Lung (tissue), 12 donors: ENCODE data around the gene SLC38A10. TPM values are rescaled to one million over a fixed set of nuclear protein-coding genes. Genes with fewer than 3 reads are reported as not detected.

ENCODE experiments used
- ATAC-seq: fragments of 200-7000 bp; cut with Tn5 transposase; one replicate; pipeline ENCODE4 v1.9.1; 2020; ENCODE audit warnings: moderate number of reproducible peaks; ENCODE audit not compliant: insufficient read depth, low FRiP score
- DNase-seq, 3 donors: peaks; one replicate each; pipeline ENCODE4 v3.0.0-alpha.2; 2013 to 2017
- H3K27ac ChIP-seq, 2 donors: one replicate each; pipeline ENCODE4 v1.5.1; 2013; ENCODE audit warnings: mild to moderate bottlenecking in 2 of 2, moderate library complexity in 2 of 2, control low read depth in 1 of 2, inconsistent platforms in 1 of 2, low read depth in 1 of 2, low read length in 1 of 2
- H3K27me3 ChIP-seq, 3 donors: one replicate each; pipeline ENCODE4 v1.5.1; 2013; ENCODE audit warnings: low read length in 2 of 3; ENCODE audit not compliant: control insufficient read depth in 3 of 3, insufficient read depth in 3 of 3
- H3K36me3 ChIP-seq, 4 donors: one replicate each; pipeline ENCODE4 v1.5.1; 2013; ENCODE audit warnings: low read length in 4 of 4, mild to moderate bottlenecking in 1 of 4, moderate library complexity in 1 of 4; ENCODE audit not compliant: control insufficient read depth in 4 of 4, insufficient read depth in 4 of 4
- H3K4me1 ChIP-seq, 5 donors: one replicate each; pipeline ENCODE4 v1.5.1; 2013; ENCODE audit warnings: low read length in 5 of 5, mild to moderate bottlenecking in 2 of 5, moderate library complexity in 1 of 5; ENCODE audit not compliant: control insufficient read depth in 5 of 5, insufficient read depth in 5 of 5
- H3K4me3 ChIP-seq: one replicate; pipeline ENCODE4 v1.5.1; 2013; ENCODE audit warnings: mild to moderate bottlenecking, control low read depth, moderate library complexity
- H3K9ac ChIP-seq, 2 donors: one replicate each; pipeline ENCODE4 v1.5.1; 2013; ENCODE audit warnings: low read length in 2 of 2, control low read depth in 1 of 2; ENCODE audit not compliant: insufficient read depth in 1 of 2
- H3K9me3 ChIP-seq, 4 donors: one replicate each; pipeline ENCODE4 v1.5.1; 2013; ENCODE audit warnings: low read length in 3 of 4, mild to moderate bottlenecking in 1 of 4, moderate library complexity in 1 of 4; ENCODE audit not compliant: control insufficient read depth in 4 of 4, insufficient read depth in 3 of 4
- CTCF ChIP-seq: IDR thresholded peaks from 2 replicates; pipeline ENCODE4 v1.5.1; 2012; ENCODE audit warnings: mild to moderate bottlenecking; ENCODE audit errors: control extremely low read depth, extremely low read depth
- whole genome bisulfite sequencing, 2 donors: extraction: QIAGEN DNeasy Blood & Tissue Kit; methylation state at CpG; one replicate each; pipeline ENCODE4 v1.1.7; 2013; 5-methylcytosine and 5-hydroxymethylcytosine counted together
- polyA plus RNA-seq, 2 donors: library from polyadenylated mRNA; stranded (reverse); fragments of 200-250 nt; gene quantifications; one replicate each; pipeline ENCODE4 v1.2.1, GENCODE V29; 2013
- total RNA-seq, 2 donors: library from RNA; depleted of rRNA in 1 of 2; stranded (reverse); fragments of >200 nt in 1 of 2; gene quantifications; one replicate each; pipeline ENCODE4 v1.2.1, GENCODE V29; 2014 to 2021
- donor health status: control.
- donor health status: control.
- donor health status: Bipolar disorder and iron deficiency.
- donor health status: healthy.
- donor health status: DM: yes; HTN: yes; CAD: no.

The SLC38A10 gene
- total and polyA plus RNA-seq, 4 donors: 56.0 to 127 (median 82.4) TPM

DNA sequence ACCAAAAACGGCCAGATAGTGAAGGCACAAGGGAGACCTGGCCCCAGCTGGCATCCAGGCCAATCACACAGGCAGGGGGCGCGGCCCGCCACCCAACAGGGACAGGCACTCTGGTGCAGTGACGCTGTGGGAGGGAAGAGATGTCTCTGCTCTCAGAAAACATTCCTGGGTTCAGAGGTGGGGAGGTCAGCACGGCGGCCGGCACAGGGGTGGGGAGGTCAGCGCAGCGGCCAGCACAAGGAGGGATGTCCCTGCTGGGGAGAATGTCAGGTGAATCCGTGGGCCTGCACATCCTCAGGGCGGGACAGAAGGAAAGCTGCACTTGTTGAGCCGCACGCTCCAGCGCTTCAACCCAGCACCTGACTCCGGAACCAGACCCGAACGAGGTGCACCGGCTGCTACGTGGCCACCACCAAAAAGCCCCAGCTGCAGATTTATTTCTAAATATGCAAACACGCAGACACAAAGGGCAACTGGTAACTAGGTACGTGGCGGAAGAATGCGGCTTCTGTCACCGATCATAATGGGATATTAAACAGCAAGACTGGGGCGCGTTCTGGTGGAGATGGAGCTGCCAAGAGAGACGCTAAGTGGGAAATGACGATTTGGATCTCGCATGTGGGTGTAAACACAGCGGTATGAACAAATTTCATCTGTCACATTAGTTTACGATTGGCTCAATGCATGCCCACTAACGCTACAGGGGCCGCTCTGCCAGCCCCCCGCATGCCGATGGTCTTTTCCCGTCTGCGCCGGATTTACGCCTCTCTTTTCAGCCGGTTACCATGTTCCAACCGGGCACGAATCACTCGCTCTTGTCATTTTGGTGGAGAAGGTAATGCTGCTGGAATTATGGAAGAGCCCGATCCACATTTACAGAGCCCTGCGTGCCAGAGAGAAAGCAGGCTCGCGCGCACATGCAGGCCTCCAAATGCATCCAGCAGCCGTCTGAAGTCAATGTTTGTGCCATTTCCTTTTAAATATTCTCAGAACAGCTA lies 15.5 kb downstream of the SLC38A10 start:
- ATAC-seq (no peak), DNase-seq (no peak)
- Histone ChIP-seq H3K27me3 (no peaks in the 10 kb centered on the region), H3K4me3 (no peak overlapping the region), H3K9me3 (no peaks in the 10 kb centered on the region), H3K4me1 (peaks cover 0 to 14% (median 6%) of the 10 kb centered on the region in 5 donors), H3K27ac (no peak overlapping the region), H3K9ac (no peak overlapping the region), H3K36me3 (peaks cover 2 to 59% (median 8%) of the 10 kb centered on the region in 4 donors)
- no peak for TF ChIP-seq CTCF
- WGBS, 2 donors: 96 to 97% methylated on average over 50 of the region's 50 CpGs

GRCh38 chr17:81278831-81279230 lies 16.3 kb downstream of the SLC38A10 start:
- no peak for TF ChIP-seq CTCF
- no peak overlapping the region for H3K9ac ChIP-seq
- DNase-seq (no peak), ATAC-seq (no peak)
- H3K27ac ChIP-seq: peak overlapping the region in 1 of 2 donors; percentile 41
- no peaks in the 10 kb centered on the region for H3K27me3 ChIP-seq
- no peaks in the 10 kb centered on the region for H3K9me3 ChIP-seq
- WGBS, 2 donors: 97 to 98% methylated on average over 8 of the region's 8 CpGs
- peaks cover 3 to 65% (median 10%) of the 10 kb centered on the region in 4 donors for H3K36me3 ChIP-seq
- H3K4me1 ChIP-seq: peaks cover 0 to 14% (median 6%) of the 10 kb centered on the region in 5 donors
- H3K4me3 ChIP-seq: no peak overlapping the region

DNA sequence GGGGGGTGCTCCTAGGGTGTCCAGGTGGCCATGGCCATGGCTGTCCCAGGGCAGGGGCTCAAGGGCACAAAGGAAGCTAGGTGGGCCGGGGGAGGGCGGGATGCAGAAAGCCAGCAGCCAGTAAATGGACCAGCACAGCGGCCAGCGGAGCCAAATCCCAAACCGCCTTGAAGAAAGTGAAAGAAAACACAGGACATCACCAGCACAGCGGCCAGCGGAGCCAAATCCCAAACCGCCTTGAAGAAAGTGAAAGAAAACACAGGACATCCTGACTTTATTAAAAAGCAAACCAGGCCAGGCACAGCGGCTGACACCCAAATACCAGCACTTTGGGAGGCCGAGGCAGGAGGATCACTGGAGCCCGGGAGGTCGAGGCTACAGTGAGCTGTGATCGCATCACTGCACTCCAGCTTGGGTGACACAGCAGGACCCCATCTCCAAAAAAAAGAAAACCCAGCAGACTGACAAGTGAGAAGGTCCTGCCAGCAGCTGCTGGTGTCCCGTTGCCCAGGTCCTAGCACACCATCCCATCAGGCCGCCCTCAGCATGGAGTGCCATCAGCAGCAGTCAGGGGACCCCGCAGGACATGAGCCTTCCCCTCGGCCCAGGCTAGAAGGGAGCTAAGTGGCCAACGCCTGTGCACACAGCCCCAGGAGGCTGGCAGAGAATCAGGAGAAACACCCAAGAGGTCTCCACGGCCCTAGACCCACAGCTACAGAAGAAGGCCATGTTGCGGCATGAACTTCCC lies 17.0 kb downstream of the SLC38A10 start:
- DNase-seq: peak in 1 of 3 donors; percentile 57
- Histone ChIP-seq H3K4me3 (no peak overlapping the region), H3K27ac (peak overlapping the region in 1 of 2 donors; percentile 41), H3K36me3 (peaks cover 8 to 68% (median 16%) of the 10 kb centered on the region in 4 donors), H3K9me3 (no peaks in the 10 kb centered on the region), H3K27me3 (no peaks in the 10 kb centered on the region), H3K4me1 (peaks cover 0 to 14% (median 6%) of the 10 kb centered on the region in 5 donors), H3K9ac (no peak overlapping the region)
- no peak for TF ChIP-seq CTCF
- 72 to 92% methylated on average over 20 of the region's 20 CpGs for WGBS, 2 donors
- no peak for ATAC-seq
